IMR-90 (cell line): Measurements from ENCODE around the gene CDC42EP5. TPM values are rescaled to one million over a fixed set of nuclear protein-coding genes. Genes with fewer than 3 reads are reported as not detected.

ENCODE experiments used
- ATAC-seq: fragments of 200-7000 bp; cut with Tn5 transposase; 2 replicates; pipeline ENCODE4 v1.9.1; 2020; ENCODE audit warnings: low read depth, mild to moderate bottlenecking, moderate library complexity
- BruUV-seq: library from RNA; stranded (reverse); fragments of 400-500 nt; replicated peaks from 2 replicates; lab custom pipeline; 2021; lab: Mats Ljungman, UMichigan
- CTCF ChIA-PET: fragments of 300-600 bp; formaldehyde crosslinking; extraction: SDS; loops from one replicate; lab custom pipeline; 2021; ENCODE audit warnings: antibody characterized with exemption; lab: Yijun Ruan, JAX
- POLR2A ChIA-PET: fragments of 300-600 bp; sonication (Branson Sonifier 250); formaldehyde crosslinking; loops from one replicate; lab custom pipeline; 2022; ENCODE audit warnings: antibody characterized with exemption; ENCODE audit not compliant: unreplicated experiment; lab: Charles Lee
- DNase-seq: peaks from one replicate; pipeline ENCODE4 v3.0.0; 2013
- H2AFZ ChIP-seq: replicated peaks from 2 replicates; pipeline ENCODE3; 2013; ENCODE audit warnings: low read length, mild to moderate bottlenecking; ENCODE audit not compliant: poor library complexity
- H2AK5ac ChIP-seq: 2 replicates; pipeline ENCODE4 v1.6.1; 2013; ENCODE audit warnings: low read depth, low read length, inconsistent platforms
- H2AK9ac ChIP-seq: replicated peaks from 2 replicates; pipeline ENCODE3; 2013; ENCODE audit warnings: mild to moderate bottlenecking, low read depth, low read length, moderate library complexity; ENCODE audit not compliant: poor library complexity
- H2BK120ac ChIP-seq: 2 replicates; pipeline ENCODE4 v1.6.1; 2013; ENCODE audit warnings: low read depth, low read length, inconsistent platforms
- H2BK15ac ChIP-seq: 3 replicates; pipeline ENCODE4 v1.6.1; 2013; ENCODE audit warnings: low read depth, low read length, inconsistent platforms
- H2BK20ac ChIP-seq: 2 replicates; pipeline ENCODE4 v1.6.1; 2013; ENCODE audit warnings: low read depth, mild to moderate bottlenecking, inconsistent platforms, low read length, moderate library complexity
- H2BK5ac ChIP-seq: 2 replicates; pipeline ENCODE4 v1.6.1; 2013; ENCODE audit warnings: mild to moderate bottlenecking, low read depth, low read length, inconsistent platforms; ENCODE audit not compliant: poor library complexity, severe bottlenecking
- H3K14ac ChIP-seq: replicated peaks from 2 replicates; pipeline ENCODE4 v1.6.1; 2013; ENCODE audit warnings: low read depth, low read length, inconsistent platforms
- H3K18ac ChIP-seq: 2 replicates; pipeline ENCODE4 v1.6.1; 2013; ENCODE audit warnings: low read depth, low read length, control low read depth
- H3K23ac ChIP-seq: 2 replicates; pipeline ENCODE4 v1.6.1; 2013; ENCODE audit warnings: low read depth, low read length, inconsistent platforms
- H3K27ac ChIP-seq: 2 replicates; pipeline ENCODE4 v1.5.1; 2013; ENCODE audit warnings: mild to moderate bottlenecking, control low read depth, low read length; ENCODE audit not compliant: insufficient read depth
- H3K27me3 ChIP-seq: 2 replicates; pipeline ENCODE4 v1.6.1; 2013; ENCODE audit warnings: low read length; ENCODE audit not compliant: control insufficient read depth, insufficient read depth
- H3K36me3 ChIP-seq: 2 replicates; pipeline ENCODE4 v1.6.1; 2013; ENCODE audit warnings: low read length, mixed read lengths; ENCODE audit not compliant: control insufficient read depth, insufficient read depth
- H3K4ac ChIP-seq: 2 replicates; pipeline ENCODE4 v1.6.1; 2013; ENCODE audit warnings: low read depth, low read length, inconsistent platforms
- H3K4me1 ChIP-seq: 2 replicates; pipeline ENCODE4 v1.6.1; 2013; ENCODE audit warnings: low read length, mixed read lengths; ENCODE audit not compliant: control insufficient read depth, insufficient read depth
- H3K4me2 ChIP-seq: 2 replicates; pipeline ENCODE4 v1.6.1; 2013; ENCODE audit warnings: low read depth, mild to moderate bottlenecking, control low read depth, low read length, moderate library complexity
- H3K4me3 ChIP-seq: 2 replicates; pipeline ENCODE4 v1.5.1; 2013; ENCODE audit warnings: low read depth, mild to moderate bottlenecking, control low read depth, low read length, moderate library complexity; ENCODE audit not compliant: insufficient read depth
- H3K56ac ChIP-seq: 2 replicates; pipeline ENCODE4 v1.6.1; 2013; ENCODE audit warnings: low read length, inconsistent platforms; ENCODE audit not compliant: insufficient read depth; ENCODE audit errors: extremely low read depth
- H3K79me1 ChIP-seq, 2 experiments: 2 replicates each; pipeline ENCODE4 v1.6.1; 2013; ENCODE audit warnings: low read length in 2 of 2, inconsistent platforms in 1 of 2, low read depth in 1 of 2
- H3K9ac ChIP-seq: 2 replicates; pipeline ENCODE4 v1.6.1; 2013; ENCODE audit warnings: low read depth, low read length, control low read depth
- H3K9me1 ChIP-seq: 2 replicates; pipeline ENCODE4 v1.6.1; 2013; ENCODE audit warnings: low read length, inconsistent platforms; ENCODE audit not compliant: insufficient read depth
- H3K9me3 ChIP-seq: 2 replicates; pipeline ENCODE4 v1.6.1; 2013; ENCODE audit warnings: low read length; ENCODE audit not compliant: control insufficient read depth, insufficient read depth
- H4K20me1 ChIP-seq: 2 replicates; pipeline ENCODE4 v1.6.1; 2013; ENCODE audit warnings: low read length, inconsistent platforms; ENCODE audit not compliant: insufficient read depth
- H4K5ac ChIP-seq: 2 replicates; pipeline ENCODE4 v1.6.1; 2013; ENCODE audit warnings: mild to moderate bottlenecking, low read depth, low read length, control low read depth
- H4K8ac ChIP-seq, 2 experiments: 2 replicates each; pipeline ENCODE4 v1.6.1; 2013; ENCODE audit warnings: low read depth in 2 of 2, low read length in 2 of 2, control low read depth in 1 of 2, inconsistent platforms in 1 of 2
- H4K91ac ChIP-seq: 2 replicates; pipeline ENCODE4 v1.6.1; 2013; ENCODE audit warnings: low read depth, low read length, inconsistent platforms; ENCODE audit not compliant: insufficient read depth
- CEBPB ChIP-seq: IDR thresholded peaks from 2 replicates; pipeline ENCODE4 v1.6.1; 2012; ENCODE audit warnings: low read depth, low read length, improper control_type of control experiment
- ELK1 ChIP-seq: fragments of 150-350 bp; IDR thresholded peaks from 2 replicates; pipeline ENCODE4 v1.6.1; 2016; ENCODE audit warnings: low read depth, mild to moderate bottlenecking, low read length, moderate library complexity, borderline replicate concordance
- MAFK ChIP-seq: IDR thresholded peaks from 2 replicates; pipeline ENCODE4 v1.6.1; 2012; ENCODE audit warnings: low read depth, low read length, improper control_type of control experiment
- MAZ ChIP-seq: IDR thresholded peaks from 2 replicates; pipeline ENCODE4 v1.6.1; 2012; ENCODE audit warnings: low read depth, mild to moderate bottlenecking, low read length, improper control_type of control experiment, moderate library complexity, borderline replicate concordance
- MXI1 ChIP-seq: IDR thresholded peaks from 2 replicates; pipeline ENCODE4 v1.6.1; 2012; ENCODE audit warnings: low read depth, mild to moderate bottlenecking, low read length, moderate library complexity, borderline replicate concordance
- RAD21 ChIP-seq: IDR thresholded peaks from 2 replicates; pipeline ENCODE4 v1.6.1; 2012; ENCODE audit warnings: low read length, improper control_type of control experiment
- RCOR1 ChIP-seq: IDR thresholded peaks from 2 replicates; pipeline ENCODE4 v1.6.1; 2012; ENCODE audit warnings: mild to moderate bottlenecking, low read length, improper control_type of control experiment; ENCODE audit not compliant: insufficient replicate concordance
- RFX5 ChIP-seq: IDR thresholded peaks from 2 replicates; pipeline ENCODE4 v1.8.0; 2012; ENCODE audit warnings: low read depth, mild to moderate bottlenecking, low read length, moderate library complexity
- USF2 ChIP-seq: fragments of 150-350 bp; IDR thresholded peaks from 2 replicates; pipeline ENCODE4 v1.6.1; 2017; ENCODE audit warnings: mild to moderate bottlenecking, antibody characterized with exemption, low read length, low read depth
- WGBS, 2 experiments: methylation state at CpG; one replicate each; pipeline versions ENCODE4 v1.1.5 to v1.1.7; 2013; ENCODE audit warnings: missing lambda C conversion rate in 2 of 2; ENCODE audit not compliant: insufficient read length in 1 of 2; ENCODE audit errors: extremely low coverage in 2 of 2; 5-methylcytosine and 5-hydroxymethylcytosine counted together
- dilution Hi-C: fragments of 300-500 bp; cut with HindIII; formaldehyde crosslinking; loops from one replicate; pipeline ENCODE4 v1.14.3; 2018; ENCODE audit warnings: low sequenced_read_pairs; ENCODE audit not compliant: unreplicated experiment
- in situ Hi-C: fragments of 300-500 bp; cut with MboI; formaldehyde crosslinking; loops from 3 replicates; pipeline ENCODE4 v1.14.3; 2019; ENCODE audit warnings: low sequenced_read_pairs, inconsistent platforms, mixed read lengths
- intact Hi-C: fragments of 100-400 bp; cut with micrococcal nuclease; formaldehyde crosslinking; loops from 2 replicates; pipeline ENCODE4 v1.10.0; 2022
- polyA plus RNA-seq, 3 experiments: library from polyadenylated mRNA; depleted of rRNA; stranded (reverse); fragments of >200 nt; gene quantifications; 2 replicates each; pipeline ENCODE4 v1.2.3, GENCODE V29; 2012; ENCODE audit warnings: low replicate concordance in 1 of 3
- total RNA-seq: library from RNA; depleted of rRNA; stranded (reverse); fragments of >200 nt; gene quantifications from 2 replicates; pipeline ENCODE4 v1.2.3, GENCODE V29; 2012

The CDC42EP5 gene
- total and polyA plus RNA-seq, 2 of the 4 experiments (the other 2 are of a cell fraction), result 7.2 to 25.3 TPM

DNA sequence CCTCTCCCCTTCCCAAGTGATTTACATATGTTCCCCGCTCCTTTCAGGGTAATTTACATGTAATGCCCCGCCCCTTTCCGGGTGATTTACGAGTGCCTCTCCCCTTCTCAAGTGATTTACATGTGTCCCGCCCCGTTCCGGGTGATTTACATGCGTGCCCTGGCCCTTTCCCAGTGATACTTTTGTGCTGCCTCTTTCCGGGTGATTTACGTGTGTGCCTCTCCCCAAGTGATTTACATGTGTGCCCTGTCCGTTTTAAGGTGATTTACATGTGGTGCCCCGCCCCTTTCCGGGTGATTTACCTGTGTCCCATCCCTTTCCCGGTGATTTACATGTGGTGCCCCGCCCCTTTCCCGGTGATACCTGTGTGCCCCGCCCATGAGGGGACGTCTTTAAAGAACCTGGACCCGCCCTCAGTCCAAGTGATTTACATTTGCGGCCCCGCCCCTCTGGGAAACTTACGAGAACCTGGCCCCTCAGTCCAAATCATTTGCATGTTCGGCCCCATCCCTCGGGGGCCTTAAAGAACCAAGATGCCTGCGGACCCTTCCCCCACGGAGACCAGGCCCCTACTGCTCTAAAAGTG, 9.0 kb downstream of the CDC42EP5 start:
- Histone ChIP-seq H3K4me2 (peak overlapping the region; percentile 84), H3K9ac (no peak overlapping the region), H3K23ac (no peak overlapping the region), H3K27ac (peak overlapping the region; percentile 18), H3K4ac (peak overlapping the region; percentile 50), H2BK15ac (no peak overlapping the region), H2AFZ (peak overlapping the region; percentile 88), H4K5ac (no peak overlapping the region), H4K20me1 (peaks cover 33% of the 10 kb centered on the region), H3K27me3 (no peaks in the 10 kb centered on the region), H3K4me1 (peaks cover 18% of the 10 kb centered on the region), H2BK5ac (peak overlapping the region; percentile 37), H4K8ac (peak overlapping the region in 1 of 2 experiments; percentile 67; a peak in 1 of 4 replicates), H4K91ac (no peak overlapping the region), H2AK5ac (0 out of 2 replicates have a peak overlapping the region, but pooled peaks have one; percentile 32), H3K18ac (no peak overlapping the region), H2BK20ac (no peak overlapping the region), H3K4me3 (peak overlapping the region; percentile 48), H3K36me3 (peaks cover 31% of the 10 kb centered on the region), H2BK120ac (no peak overlapping the region), H3K14ac (no peak overlapping the region; the same call in 1 of the 2 replicates), H3K9me3 (no peaks in the 10 kb centered on the region), H3K9me1 (no peaks in the 10 kb centered on the region; the same call in 1 of the 2 replicates), H3K79me1 (peaks cover 11 to 28% of the 10 kb centered on the region in 2 experiments; a peak in 3 of 4 replicates), H2AK9ac (peak overlapping the region; percentile 90), H3K56ac (no peak overlapping the region)
- in situ Hi-C loops, result loop anchor here (25.0 kb wide), 4 partner anchors 352 to 1673 kb away; partner anchors contain the start of genes NAT14, NDUFA3, OSCAR and PRPF31
- intact Hi-C loops, result loop anchor here (10.0 kb wide), 1 partner anchor 621 kb away; no protein-coding TSS in a partner anchor
- no TSS peak for BruUV-seq
- 2% methylated on average over 16 of the region's 26 CpGs; no CpG with 5 or more reads in 1 of the 2 experiments for WGBS, 2 experiments
- ATAC-seq, result peak; percentile 22
- ChIA-PET CTCF (interaction anchor here (0.7 to 0.8 kb wide), 2 partner anchors 9 to 16 kb away, joined by 3 to 4 read pairs; partner anchors contain the start of genes CDC42EP5 and LENG8), POLR2A (interaction anchor here (0.6 to 1.0 kb wide), 3 partner anchors 15 to 33 kb away, joined by 3 to 6 read pairs (median 3); partner anchors contain the start of gene LENG8)
- DNase-seq, result peak; percentile 49
- TF ChIP-seq MAZ (no peak), ELK1 (no peak), CEBPB (no peak), MAFK (no peak), RCOR1 (no peak), USF2 (no peak), RAD21 (no peak), MXI1 (no peak), RFX5 (no peak)
- dilution Hi-C loops, result no loop called here
